ENCODE measurements around the gene PPP2R2B.

PPP2R2B gene

DNA sequence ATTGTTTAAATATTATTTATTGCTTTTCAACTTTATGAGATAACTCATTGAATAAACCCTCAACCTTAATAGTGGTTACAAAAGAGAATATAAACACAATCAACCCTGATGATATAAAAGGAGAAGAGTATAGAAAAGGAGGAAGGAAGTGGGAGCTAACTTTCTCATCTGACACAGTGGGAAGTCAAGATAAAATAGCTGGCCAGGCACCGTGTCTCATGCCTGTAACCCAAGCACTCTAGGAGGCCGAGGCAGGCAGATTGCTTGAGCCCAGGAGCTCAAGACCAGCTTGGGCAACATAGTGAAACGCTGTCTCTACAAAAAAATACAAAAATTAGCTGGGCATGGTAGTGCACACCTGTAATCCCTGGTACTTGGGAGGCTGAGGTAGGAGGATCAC, 93.5 kb downstream of the PPP2R2B start:
- Histone ChIP-seq H3K27me3 (replicated peaks; ENCODE audit: control insufficient read depth, insufficient read depth, low read length) (no peaks in the 10 kb centered on the region), H3K4me3 (replicated peaks; ENCODE audit: low read depth, low read length) (no peak overlapping the region), H3K36me3 (ENCODE audit: control insufficient read depth, insufficient read depth, low read length) (no peaks in the 10 kb centered on the region)
- no peak for DNase-seq (ENCODE audit: extremely low read depth, insufficient read length)
- no peak for TF ChIP-seq CTCF (IDR thresholded peaks at IDR 0.05; ENCODE audit: insufficient read depth, low read length, poor library complexity, severe bottlenecking)

GRCh38 chr5:146781157-146781556, 97.4 kb downstream of the PPP2R2B start:
- Histone ChIP-seq H3K4me3 (replicated peaks; ENCODE audit: low read depth, low read length) (no peak overlapping the region), H3K36me3 (ENCODE audit: control insufficient read depth, insufficient read depth, low read length) (no peaks in the 10 kb centered on the region), H3K27me3 (replicated peaks; ENCODE audit: control insufficient read depth, insufficient read depth, low read length) (no peaks in the 10 kb centered on the region)
- no peak for DNase-seq (ENCODE audit: extremely low read depth, insufficient read length)
- no peak for TF ChIP-seq CTCF (IDR thresholded peaks at IDR 0.05; ENCODE audit: insufficient read depth, low read length, poor library complexity, severe bottlenecking)

DNA sequence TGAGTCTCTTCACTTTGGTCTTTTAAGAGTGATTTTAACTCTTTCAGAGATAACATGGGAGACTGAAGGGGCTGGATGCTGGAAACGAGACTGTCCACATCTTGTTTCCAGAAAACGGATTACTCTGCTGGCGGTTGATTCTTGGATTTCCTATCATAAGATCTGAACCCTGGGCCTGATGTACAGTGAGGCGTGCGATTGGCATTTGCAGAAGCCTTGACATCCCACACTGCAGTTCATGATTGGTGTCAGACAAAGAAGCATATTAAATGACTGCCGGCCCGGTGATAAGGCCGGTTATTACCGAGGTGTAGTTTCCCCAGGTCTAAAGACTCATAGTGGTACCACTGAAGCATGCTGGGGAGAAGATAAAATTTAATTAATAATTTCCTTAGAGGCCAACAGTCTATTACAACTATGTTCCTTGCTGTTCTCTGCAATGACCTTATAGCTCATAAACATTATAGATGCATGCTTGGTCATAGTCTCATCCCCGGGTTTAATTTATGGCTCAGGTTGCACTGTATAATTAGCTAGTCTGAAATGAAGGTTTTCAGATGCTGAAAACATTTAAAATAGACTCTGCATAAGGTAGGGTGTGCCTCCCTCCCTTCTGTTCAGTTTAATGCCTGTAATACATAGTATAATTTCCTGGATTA, 99.2 kb downstream of the PPP2R2B start:
- no peak for TF ChIP-seq CTCF (IDR thresholded peaks at IDR 0.05; ENCODE audit: insufficient read depth, low read length, poor library complexity, severe bottlenecking)
- no peak for DNase-seq (ENCODE audit: extremely low read depth, insufficient read length)
- Histone ChIP-seq H3K27me3 (replicated peaks; ENCODE audit: control insufficient read depth, insufficient read depth, low read length) (no peaks in the 10 kb centered on the region), H3K36me3 (ENCODE audit: control insufficient read depth, insufficient read depth, low read length) (no peaks in the 10 kb centered on the region), H3K4me3 (replicated peaks; ENCODE audit: low read depth, low read length) (no peak overlapping the region)

- Histone ChIP-seq H3K27me3 (replicated peaks; ENCODE audit: control insufficient read depth, insufficient read depth, low read length) (no peaks in the 10 kb centered on the region), H3K4me3 (replicated peaks; ENCODE audit: low read depth, low read length) (no peak overlapping the region), H3K36me3 (ENCODE audit: control insufficient read depth, insufficient read depth, low read length) (no peaks in the 10 kb centered on the region)
- no peak for DNase-seq (ENCODE audit: extremely low read depth, insufficient read length)
- no peak for TF ChIP-seq CTCF (IDR thresholded peaks at IDR 0.05; ENCODE audit: insufficient read depth, low read length, poor library complexity, severe bottlenecking)
These were observed 99.8 kb downstream of the PPP2R2B start for GRCh38 chr5:146778795-146779194.

DNA sequence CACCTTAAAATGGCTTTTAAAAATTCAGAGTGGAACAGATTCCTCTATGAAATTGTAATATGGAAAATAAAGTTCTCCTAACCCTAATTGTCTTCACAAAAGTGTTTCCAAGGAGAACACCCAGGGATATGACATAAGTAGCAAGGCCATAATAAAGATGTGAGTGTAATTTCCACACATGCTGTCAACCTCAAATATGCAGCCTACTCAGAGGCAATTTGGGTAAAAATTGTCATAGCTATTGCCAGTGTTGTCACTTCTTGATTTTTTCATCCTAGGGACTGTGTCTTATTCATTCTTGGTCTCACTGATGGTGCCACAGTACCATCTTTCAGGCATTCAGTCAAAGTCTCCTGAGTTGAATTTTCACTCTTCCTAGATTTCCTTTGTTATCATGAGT, 100.3 kb downstream of the PPP2R2B start:
- no peak overlapping the region for H3K4me3 ChIP-seq (replicated peaks; ENCODE audit: low read depth, low read length)
- H3K27me3 ChIP-seq (replicated peaks; ENCODE audit: control insufficient read depth, insufficient read depth, low read length): no peaks in the 10 kb centered on the region
- H3K36me3 ChIP-seq (ENCODE audit: control insufficient read depth, insufficient read depth, low read length): no peaks in the 10 kb centered on the region
- no peak for DNase-seq (ENCODE audit: extremely low read depth, insufficient read length)
- no peak for TF ChIP-seq CTCF (IDR thresholded peaks at IDR 0.05; ENCODE audit: insufficient read depth, low read length, poor library complexity, severe bottlenecking)

Measured in GM06990 (cell line).